PFSK-1 (cell line): ENCODE data around the gene IRX6.

Experiments used
- FOXP2 ChIP-seq: optimal IDR thresholded peaks from 2 replicates; pipeline ENCODE3; 2011; ENCODE audit warnings: borderline replicate concordance, control low read depth, inconsistent platforms; ENCODE audit not compliant: insufficient read depth; ENCODE audit errors: extremely low read length, extremely low read depth
- POLR2AphosphoS5 ChIP-seq: IDR thresholded peaks from 2 replicates; pipeline ENCODE4 v1.6.1; 2012; ENCODE audit warnings: low read depth, mild to moderate bottlenecking, control low read depth, low read length, moderate library complexity
- REST ChIP-seq, 2 experiments: IDR thresholded peaks; 2 replicates each; pipeline versions ENCODE4 v1.6.1 to v1.8.0; 2011 to 2012; ENCODE audit warnings: low read depth in 2 of 2, low read length in 2 of 2, control low read depth in 1 of 2, inconsistent platforms in 1 of 2, mild to moderate bottlenecking in 1 of 2, moderate library complexity in 1 of 2; ENCODE audit not compliant: insufficient read depth in 1 of 2
- SIN3A ChIP-seq: IDR thresholded peaks from 2 replicates; pipeline ENCODE4 v1.6.1; 2012; ENCODE audit warnings: mild to moderate bottlenecking, low read length, moderate library complexity, borderline replicate concordance; ENCODE audit not compliant: insufficient read depth
- TAF1 ChIP-seq: IDR thresholded peaks from 2 replicates; pipeline ENCODE4 v1.6.1; 2012; ENCODE audit warnings: low read length, control low read depth, borderline replicate concordance; ENCODE audit not compliant: insufficient read depth

IRX6 gene

GRCh38 chr16:55297062-55297909 is 26.7 kb upstream of the IRX6 start:
- TF ChIP-seq TAF1: no peak
- no peak for TF ChIP-seq FOXP2
- no peak for TF ChIP-seq REST (IDR thresholded peaks at IDR 0.05; ENCODE audit: insufficient read depth in 1 of 2, low read depth in 2 of 2, low read length in 2 of 2)
- TF ChIP-seq SIN3A: no peak
- no peak for TF ChIP-seq POLR2AphosphoS5

- TF ChIP-seq SIN3A (no peak), FOXP2 (no peak), TAF1 (no peak), POLR2AphosphoS5 (no peak), REST (IDR thresholded peaks at IDR 0.05; ENCODE audit: insufficient read depth in 1 of 2, low read depth in 2 of 2, low read length in 2 of 2) (no peak)
Observed at GRCh38 chr16:55297910-55298479, 26.0 kb upstream of the IRX6 start.

GRCh38 chr16:55301385-55302008 is 22.5 kb upstream of the IRX6 start:
- TF ChIP-seq TAF1 (no peak), SIN3A (no peak), POLR2AphosphoS5 (no peak), FOXP2 (no peak), REST (IDR thresholded peaks at IDR 0.05; ENCODE audit: insufficient read depth in 1 of 2, low read depth in 2 of 2, low read length in 2 of 2) (no peak)

GRCh38 chr16:55302635-55303034 is 21.4 kb upstream of the IRX6 start:
- TF ChIP-seq SIN3A (no peak), POLR2AphosphoS5 (no peak), TAF1 (no peak), FOXP2 (no peak), REST (IDR thresholded peaks at IDR 0.05; ENCODE audit: insufficient read depth in 1 of 2, low read depth in 2 of 2, low read length in 2 of 2) (no peak)
